NB4 (cell line): ENCODE measurements around the gene NIN.

Experiments used
- MAX ChIP-seq: IDR thresholded peaks from 2 replicates; pipeline ENCODE4 v1.6.1; 2011; ENCODE audit warnings: low read depth, low read length
- MYC ChIP-seq: IDR thresholded peaks from 2 replicates; pipeline ENCODE4 v1.6.1; 2011; ENCODE audit warnings: low read depth, low read length
- POLR2A ChIP-seq: IDR thresholded peaks from 2 replicates; pipeline ENCODE4 v1.6.1; 2011; ENCODE audit warnings: mild to moderate bottlenecking; ENCODE audit not compliant: insufficient read length; ENCODE audit errors: extremely low read depth
- TF ChIP-seq, protein P1 (sequence below): IDR thresholded peaks from one replicate; pipeline ENCODE4 v1.5.1; 2012; ENCODE audit warnings: low read depth, low read length

- TF ChIP-seq, protein P1, sequence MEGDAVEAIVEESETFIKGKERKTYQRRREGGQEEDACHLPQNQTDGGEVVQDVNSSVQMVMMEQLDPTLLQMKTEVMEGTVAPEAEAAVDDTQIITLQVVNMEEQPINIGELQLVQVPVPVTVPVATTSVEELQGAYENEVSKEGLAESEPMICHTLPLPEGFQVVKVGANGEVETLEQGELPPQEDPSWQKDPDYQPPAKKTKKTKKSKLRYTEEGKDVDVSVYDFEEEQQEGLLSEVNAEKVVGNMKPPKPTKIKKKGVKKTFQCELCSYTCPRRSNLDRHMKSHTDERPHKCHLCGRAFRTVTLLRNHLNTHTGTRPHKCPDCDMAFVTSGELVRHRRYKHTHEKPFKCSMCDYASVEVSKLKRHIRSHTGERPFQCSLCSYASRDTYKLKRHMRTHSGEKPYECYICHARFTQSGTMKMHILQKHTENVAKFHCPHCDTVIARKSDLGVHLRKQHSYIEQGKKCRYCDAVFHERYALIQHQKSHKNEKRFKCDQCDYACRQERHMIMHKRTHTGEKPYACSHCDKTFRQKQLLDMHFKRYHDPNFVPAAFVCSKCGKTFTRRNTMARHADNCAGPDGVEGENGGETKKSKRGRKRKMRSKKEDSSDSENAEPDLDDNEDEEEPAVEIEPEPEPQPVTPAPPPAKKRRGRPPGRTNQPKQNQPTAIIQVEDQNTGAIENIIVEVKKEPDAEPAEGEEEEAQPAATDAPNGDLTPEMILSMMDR = no peak
- no peak for TF ChIP-seq POLR2A
- TF ChIP-seq MAX = no peak
- TF ChIP-seq MYC = no peak
Observed at GRCh38 chr14:50718949-50719348, 112.0 kb downstream of the NIN start.
